COLO829 (cell line): ENCODE measurements around the gene CLIC4.
"Not testable (repeated sequence)": the region's sequence is repeated elsewhere in the genome, so short reads cannot be mapped to it uniquely, and the experiment has no call there.

ENCODE experiments used
- DNase-seq: peaks from one replicate; pipeline ENCODE4 v3.0.0; 2012; ENCODE audit warnings: low spot score

The CLIC4 gene

DNA sequence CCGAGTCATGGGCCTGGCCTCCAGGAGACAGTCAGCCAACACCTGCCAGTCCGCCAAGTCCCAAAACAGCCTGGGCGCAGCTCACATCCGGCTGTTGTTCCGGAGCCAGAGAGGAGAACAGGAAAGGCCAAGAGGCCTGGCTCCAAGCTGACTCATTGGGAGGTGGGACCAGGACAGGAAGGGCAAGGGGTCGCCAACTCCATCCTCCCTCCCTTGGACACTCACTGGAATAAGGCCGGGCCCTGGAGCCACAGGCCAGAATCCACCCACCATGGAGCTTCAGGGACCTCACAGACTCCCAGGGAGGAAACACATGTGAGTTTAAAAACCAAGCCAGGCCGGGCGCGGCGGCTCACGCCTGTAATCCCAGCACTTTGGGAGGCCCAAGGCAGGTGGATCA is 25.1 kb upstream of the CLIC4 start:
- DNase-seq, result peak; percentile 54

DNA sequence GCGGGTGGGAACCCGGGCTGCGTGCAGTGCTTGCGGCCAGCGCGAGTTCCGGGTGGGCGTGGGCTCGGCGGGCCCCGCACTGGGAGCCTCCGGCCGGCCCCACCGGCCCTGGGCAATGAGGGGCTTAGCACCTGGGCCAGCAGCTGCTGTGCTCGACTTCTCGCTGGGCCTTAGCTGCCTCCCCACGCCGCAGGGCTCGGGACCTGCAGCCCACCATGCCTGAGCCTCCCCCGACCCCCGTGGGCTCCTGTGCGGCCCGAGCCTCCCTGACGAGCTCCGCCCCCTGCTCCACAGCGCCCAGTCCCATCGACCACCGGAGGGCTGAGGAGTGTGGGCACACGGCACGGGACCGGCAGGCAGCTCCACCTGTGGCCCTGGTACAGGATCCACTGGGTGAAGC is 23.7 kb upstream of the CLIC4 start:
- no peak for DNase-seq

DNA sequence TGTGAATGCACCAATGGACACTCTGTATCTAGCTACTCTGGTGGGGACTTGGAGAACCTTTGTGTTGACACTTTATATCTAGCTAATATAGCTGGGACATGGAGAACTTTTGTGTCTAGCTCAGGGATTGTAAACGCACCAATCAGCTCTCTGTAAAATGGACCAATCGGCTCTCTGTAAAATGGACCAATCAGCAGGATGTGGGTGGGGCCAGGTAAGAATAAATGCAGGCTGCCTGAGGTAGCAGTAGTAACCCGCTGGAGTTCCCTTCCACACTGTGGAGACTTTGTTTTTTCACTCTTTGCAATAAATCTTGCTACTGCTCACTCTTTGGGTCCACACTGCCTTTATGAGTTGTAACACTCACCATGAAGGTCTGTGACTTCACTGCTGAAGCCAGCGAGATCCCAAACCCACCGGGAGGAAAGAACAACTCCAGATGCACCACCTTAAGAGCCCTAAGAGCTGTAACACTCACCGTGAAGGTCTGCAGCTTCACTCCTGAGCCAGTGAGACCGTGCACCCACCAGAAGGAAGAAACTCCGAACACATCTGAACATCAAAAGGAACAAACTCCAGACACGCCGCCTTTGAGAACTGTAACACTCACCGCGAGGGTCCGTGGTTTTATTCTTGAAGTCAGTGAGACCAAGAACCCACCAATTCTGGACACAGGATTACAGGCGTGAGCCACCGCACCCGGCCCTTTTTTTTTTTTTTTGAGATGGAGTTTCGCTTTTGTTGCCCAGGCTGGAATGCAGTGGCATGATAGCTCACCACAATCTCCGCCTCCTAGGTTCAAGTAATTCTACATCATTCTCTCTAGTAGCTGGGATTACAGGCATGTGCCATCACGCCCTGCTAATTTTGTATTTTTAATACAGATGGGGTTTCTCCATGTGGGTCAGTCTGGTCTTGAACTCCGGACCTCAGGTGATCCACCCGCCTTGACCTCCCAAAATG is 22.9 kb upstream of the CLIC4 start:
- DNase-seq, result not testable (repeated sequence)

DNA sequence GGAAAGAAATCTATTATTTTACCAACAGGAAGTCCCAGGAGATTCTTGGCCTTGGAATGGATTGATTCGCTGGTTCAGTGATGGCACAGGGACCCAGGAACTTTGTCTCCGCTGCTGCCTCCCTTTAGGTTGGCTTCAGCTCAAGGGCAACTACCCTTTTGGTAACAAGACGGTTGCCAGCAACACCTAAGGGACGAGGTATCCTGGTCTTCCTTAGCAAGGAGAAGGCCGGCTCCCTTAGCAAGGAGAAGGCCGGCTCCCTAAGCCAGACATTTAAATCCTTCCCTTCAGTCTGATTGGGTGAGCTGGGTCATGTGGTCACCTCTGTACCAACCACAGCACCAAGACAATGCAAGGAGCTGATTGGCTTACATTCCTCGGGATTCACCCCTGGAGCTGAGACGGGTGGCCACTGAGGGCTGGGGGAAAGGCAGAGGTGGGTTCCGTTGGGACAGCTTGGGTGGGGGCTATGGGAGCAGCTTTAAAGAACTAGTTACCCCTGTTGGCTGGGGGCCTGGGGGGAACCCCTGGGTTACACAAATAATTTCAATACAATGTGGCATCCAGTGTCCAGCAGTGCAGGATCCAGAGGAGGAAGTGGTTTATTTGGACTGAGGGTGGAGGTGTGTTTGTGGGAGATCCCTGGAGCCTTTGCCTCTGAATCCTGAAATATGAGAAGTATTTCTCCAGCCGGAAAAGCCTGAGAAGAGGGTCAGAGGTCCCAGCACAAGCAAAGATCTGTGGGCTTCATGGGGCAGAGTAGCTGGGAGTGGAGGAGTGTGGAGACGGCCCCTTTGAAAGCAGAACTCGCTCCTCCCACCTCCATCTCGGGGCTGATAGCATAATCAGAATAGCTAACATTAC is 20.7 kb upstream of the CLIC4 start:
- no peak for DNase-seq

- DNase-seq, result no peak
Observed at GRCh38 chr1:24725209-24725651, 20.0 kb upstream of the CLIC4 start.

DNA sequence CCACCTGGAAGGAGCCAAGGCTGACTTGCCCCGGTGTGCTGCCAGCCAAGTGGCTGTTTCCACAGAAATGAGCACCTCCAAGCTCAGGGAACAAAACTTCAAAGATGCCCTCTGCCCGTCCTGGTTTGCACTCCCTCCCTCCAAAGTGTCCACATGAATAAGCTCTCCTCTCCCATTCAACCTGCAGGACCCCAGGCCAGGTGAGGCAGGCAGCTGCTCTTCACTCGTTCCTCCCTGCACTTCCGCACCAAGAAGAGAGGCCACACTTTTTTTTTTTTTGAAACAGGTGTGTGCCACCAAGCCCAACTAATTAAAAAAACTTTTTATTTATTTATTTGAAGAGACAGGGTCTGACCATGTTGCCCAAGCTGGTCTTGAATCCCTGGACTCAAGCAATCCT is 18.5 kb upstream of the CLIC4 start:
- DNase-seq, result no peak

DNA sequence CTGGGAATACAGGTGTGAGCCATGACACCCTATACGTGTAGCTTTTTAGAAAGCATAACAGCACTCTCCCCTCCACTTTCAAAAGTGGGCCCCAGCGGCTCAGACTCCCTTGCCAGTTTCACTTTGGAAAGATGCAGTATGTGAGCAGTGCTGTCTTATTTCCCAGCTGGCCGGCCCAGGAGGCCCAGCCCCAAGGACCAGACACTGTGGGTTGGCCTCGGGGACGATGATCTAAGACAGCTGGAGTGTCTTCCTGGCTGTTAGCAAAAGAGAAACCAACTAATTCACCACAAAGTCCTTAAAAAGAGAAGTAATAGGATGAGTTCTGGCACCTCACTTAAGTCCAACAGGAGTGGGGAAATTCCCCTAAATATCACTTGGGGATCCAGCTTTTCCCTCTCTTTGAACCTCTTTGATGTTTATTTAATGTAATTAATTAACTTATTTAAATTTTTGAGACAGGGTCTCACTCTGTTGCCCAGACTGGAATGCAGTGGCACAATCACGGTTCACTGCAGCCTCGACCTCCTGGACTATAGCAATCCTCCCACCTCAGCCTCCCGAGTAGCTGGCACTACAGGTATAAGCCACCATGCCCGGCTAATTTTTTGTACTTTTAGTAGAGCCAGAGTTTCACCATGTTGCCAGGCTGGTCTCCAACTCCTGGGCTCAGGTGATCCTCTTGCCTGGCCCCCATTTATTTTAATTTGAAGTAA is 17.6 kb upstream of the CLIC4 start:
- no peak for DNase-seq

DNA sequence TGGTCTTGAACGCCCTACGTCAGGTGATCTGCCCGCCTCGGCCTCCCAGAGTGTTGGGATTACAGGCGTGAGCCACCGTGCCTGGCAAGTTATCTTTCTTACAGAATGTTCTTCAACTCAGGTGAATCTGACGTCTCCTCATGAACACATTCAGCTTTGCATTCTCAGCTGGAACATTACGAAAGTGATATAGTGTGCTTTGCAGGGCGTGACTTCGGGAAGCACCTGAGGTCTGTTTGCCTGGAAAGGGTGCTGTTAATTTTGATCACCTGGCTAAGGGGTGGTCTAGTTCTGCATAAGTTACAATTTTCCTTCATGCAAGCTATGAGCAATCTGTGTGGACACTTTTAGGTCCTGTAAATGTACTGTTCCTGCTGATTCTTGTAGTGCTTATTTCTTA is 16.3 kb upstream of the CLIC4 start:
- no peak for DNase-seq

- DNase-seq, result no peak
Observed at GRCh38 chr1:24732186-24732885, 12.9 kb upstream of the CLIC4 start.

GRCh38 chr1:24733342-24733741 is 11.9 kb upstream of the CLIC4 start:
- DNase-seq, result not testable (repeated sequence)

DNA sequence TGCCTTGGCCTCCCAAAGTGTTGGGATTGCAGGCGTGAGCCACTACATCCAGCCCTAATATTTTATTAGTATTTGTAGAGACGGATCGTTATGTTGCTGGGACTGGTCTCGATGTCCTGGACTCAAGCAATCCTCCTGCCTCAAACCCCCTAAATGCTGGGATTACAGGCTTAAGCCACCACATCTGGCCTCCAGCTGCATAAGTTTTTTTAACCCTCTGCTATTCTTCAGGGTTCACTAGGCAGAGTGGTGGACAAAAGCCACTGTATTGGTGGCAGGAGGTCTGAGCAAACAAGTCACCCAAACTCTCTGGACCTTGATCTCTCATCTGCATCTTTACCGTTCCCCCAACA is 10.1 kb upstream of the CLIC4 start:
- no peak for DNase-seq

- no peak for DNase-seq
Observed at GRCh38 chr1:24735509-24736375, 9.5 kb upstream of the CLIC4 start.

- DNase-seq, result no peak
Observed at GRCh38 chr1:24737368-24738117, 7.7 kb upstream of the CLIC4 start.

GRCh38 chr1:24739241-24739640 is 6.0 kb upstream of the CLIC4 start:
- DNase-seq, result no peak

- DNase-seq, result no peak
Observed at GRCh38 chr1:24742090-24742938, 2.9 kb upstream of the CLIC4 start.

- peak; percentile 50 for DNase-seq
Observed at GRCh38 chr1:24743404-24744211, 1.6 kb upstream of the CLIC4 start.

GRCh38 chr1:24745711-24746413 is 615 bp downstream of the CLIC4 start:
- DNase-seq, result no peak
